RWPE2 (cell line): ENCODE measurements around the gene NFASC.

Experiments used
- ATAC-seq: fragments of 200-7000 bp; cut with Tn5 transposase; 3 replicates; pipeline ENCODE4 v1.9.1; 2021; ENCODE audit warnings: low read depth
- DNase-seq: peaks from one replicate; pipeline ENCODE4 v3.0.0-alpha.2; 2020; ENCODE audit warnings: low spot score
- H3K27ac ChIP-seq: fragments of 450-650 bp; 2 replicates; pipeline ENCODE4 v1.5.1; 2017; ENCODE audit warnings: mild to moderate bottlenecking; ENCODE audit not compliant: poor library complexity, severe bottlenecking
- H3K27me3 ChIP-seq: fragments of 250-450 bp; sonication (Bioruptor Pico); 2 replicates; pipeline ENCODE4 v1.5.1; 2021; ENCODE audit warnings: mild to moderate bottlenecking, moderate library complexity; ENCODE audit not compliant: insufficient read depth, poor library complexity, severe bottlenecking
- H3K36me3 ChIP-seq: fragments of 250-450 bp; sonication (Bioruptor Pico); 2 replicates; pipeline ENCODE4 v1.5.1; 2020; ENCODE audit warnings: low read depth, mild to moderate bottlenecking, moderate library complexity
- H3K4me1 ChIP-seq: fragments of 250-450 bp; sonication (Bioruptor Pico); 2 replicates; pipeline ENCODE4 v1.5.1; 2021; ENCODE audit warnings: mild to moderate bottlenecking, moderate library complexity; ENCODE audit not compliant: insufficient read depth, poor library complexity, severe bottlenecking
- H3K4me3 ChIP-seq: fragments of 250-450 bp; sonication (Bioruptor Pico); 2 replicates; pipeline ENCODE4 v1.5.1; 2021; ENCODE audit warnings: mild to moderate bottlenecking, moderate library complexity; ENCODE audit not compliant: severe bottlenecking
- H3K9me3 ChIP-seq: fragments of 250-450 bp; sonication (Bioruptor Pico); 2 replicates; pipeline ENCODE4 v1.5.1; 2021; ENCODE audit warnings: mild to moderate bottlenecking, moderate library complexity; ENCODE audit not compliant: severe bottlenecking
- CTCF ChIP-seq: fragments of 450-650 bp; IDR thresholded peaks from one replicate; pipeline ENCODE4 v1.5.1; 2017; ENCODE audit warnings: mild to moderate bottlenecking, moderate library complexity; ENCODE audit not compliant: poor library complexity, severe bottlenecking

The NFASC gene

GRCh38 chr1:205024679-205025078 is 154.0 kb downstream of the NFASC start:
- TF ChIP-seq CTCF: no peak
- no peak for DNase-seq
- Histone ChIP-seq H3K27ac (no peak overlapping the region), H3K4me3 (no peak overlapping the region), H3K9me3 (no peaks in the 10 kb centered on the region), H3K4me1 (no peaks in the 10 kb centered on the region), H3K27me3 (peaks cover 31% of the 10 kb centered on the region), H3K36me3 (no peaks in the 10 kb centered on the region)
- ATAC-seq: no peak

- Histone ChIP-seq H3K4me1 (no peaks in the 10 kb centered on the region), H3K36me3 (no peaks in the 10 kb centered on the region), H3K4me3 (no peak overlapping the region), H3K9me3 (no peaks in the 10 kb centered on the region), H3K27me3 (peaks cover 31% of the 10 kb centered on the region), H3K27ac (no peak overlapping the region)
- TF ChIP-seq CTCF: no peak
- no peak for ATAC-seq
- DNase-seq: no peak
Observed at GRCh38 chr1:205025239-205025638, 154.6 kb downstream of the NFASC start.

- no peaks in the 10 kb centered on the region for H3K36me3 ChIP-seq
- no peak overlapping the region for H3K27ac ChIP-seq
- no peaks in the 10 kb centered on the region for H3K9me3 ChIP-seq
- ATAC-seq (no peak), DNase-seq (no peak)
- H3K27me3 ChIP-seq: peaks cover 31% of the 10 kb centered on the region
- H3K4me1 ChIP-seq: no peaks in the 10 kb centered on the region
- H3K4me3 ChIP-seq: no peak overlapping the region
- no peak for TF ChIP-seq CTCF
Observed at GRCh38 chr1:205026181-205026580, 155.5 kb downstream of the NFASC start.

GRCh38 chr1:205028390-205028789 is 157.7 kb downstream of the NFASC start:
- TF ChIP-seq CTCF: no peak
- no peak for ATAC-seq
- no peaks in the 10 kb centered on the region for H3K4me1 ChIP-seq
- DNase-seq: no peak
- H3K9me3 ChIP-seq: no peaks in the 10 kb centered on the region
- peaks cover 28% of the 10 kb centered on the region for H3K27me3 ChIP-seq
- H3K36me3 ChIP-seq: no peaks in the 10 kb centered on the region
- no peak overlapping the region for H3K27ac ChIP-seq
- H3K4me3 ChIP-seq: no peak overlapping the region

- H3K36me3 ChIP-seq: no peaks in the 10 kb centered on the region
- H3K27ac ChIP-seq: no peak overlapping the region
- no peaks in the 10 kb centered on the region for H3K9me3 ChIP-seq
- no peak overlapping the region for H3K4me3 ChIP-seq
- DNase-seq: no peak
- TF ChIP-seq CTCF: no peak
- ATAC-seq: no peak
- H3K27me3 ChIP-seq: peaks cover 28% of the 10 kb centered on the region
- no peaks in the 10 kb centered on the region for H3K4me1 ChIP-seq
Observed at GRCh38 chr1:205028924-205029323, 158.3 kb downstream of the NFASC start.
